Epidermal melanocyte (primary cell): ENCODE data around the gene ZDHHC22.

Source experiments
- DNase-seq: peaks from one replicate; pipeline ENCODE4 v3.0.0; 2011; ENCODE audit warnings: low spot score; ENCODE audit not compliant: insufficient read length

ZDHHC22 gene

DNA sequence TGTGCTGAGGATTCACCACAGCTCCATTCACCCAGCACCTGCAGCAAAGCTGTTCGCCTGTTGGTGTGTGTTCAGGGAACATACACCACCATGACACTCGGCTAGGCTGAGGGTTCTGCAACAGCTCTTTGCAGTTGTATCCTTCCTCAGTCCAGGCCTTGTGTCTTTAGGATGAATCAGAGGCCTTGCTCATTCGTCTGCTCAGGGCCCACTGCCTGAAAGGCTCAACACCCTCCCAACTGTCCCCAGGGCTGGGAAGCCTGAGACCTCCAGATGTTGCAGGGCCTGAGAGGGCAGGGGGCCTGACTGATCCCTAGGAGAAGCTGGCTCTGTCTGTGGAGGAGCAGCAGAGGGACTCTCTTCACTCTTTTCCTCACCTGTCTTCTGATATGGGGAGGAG, 11.2 kb downstream of the ZDHHC22 start:
- DNase-seq, result no peak

DNA sequence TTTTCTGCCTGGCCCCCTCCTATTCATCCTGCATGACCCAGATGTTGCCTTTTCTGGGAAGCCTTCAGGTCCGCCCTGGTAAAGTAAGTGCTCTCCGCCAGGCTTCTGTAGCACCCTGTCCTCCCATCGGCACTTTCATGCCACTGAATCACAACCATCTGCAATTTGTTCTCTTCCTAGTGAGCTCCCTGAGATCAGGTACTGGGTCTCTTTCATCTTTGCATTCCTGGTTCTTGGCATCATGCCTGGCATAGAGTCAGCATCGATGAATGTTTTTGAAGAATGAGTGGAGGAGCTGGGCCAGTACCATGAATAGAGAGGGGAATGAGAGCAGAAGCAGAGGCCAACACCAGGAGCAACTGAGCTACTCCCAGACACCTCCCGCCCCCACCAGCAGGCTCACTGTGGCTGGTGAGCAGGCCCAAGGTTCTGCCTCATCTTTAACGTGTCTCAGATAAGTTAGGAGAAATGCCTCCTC, 13.1 kb downstream of the ZDHHC22 start:
- no peak for DNase-seq

DNA sequence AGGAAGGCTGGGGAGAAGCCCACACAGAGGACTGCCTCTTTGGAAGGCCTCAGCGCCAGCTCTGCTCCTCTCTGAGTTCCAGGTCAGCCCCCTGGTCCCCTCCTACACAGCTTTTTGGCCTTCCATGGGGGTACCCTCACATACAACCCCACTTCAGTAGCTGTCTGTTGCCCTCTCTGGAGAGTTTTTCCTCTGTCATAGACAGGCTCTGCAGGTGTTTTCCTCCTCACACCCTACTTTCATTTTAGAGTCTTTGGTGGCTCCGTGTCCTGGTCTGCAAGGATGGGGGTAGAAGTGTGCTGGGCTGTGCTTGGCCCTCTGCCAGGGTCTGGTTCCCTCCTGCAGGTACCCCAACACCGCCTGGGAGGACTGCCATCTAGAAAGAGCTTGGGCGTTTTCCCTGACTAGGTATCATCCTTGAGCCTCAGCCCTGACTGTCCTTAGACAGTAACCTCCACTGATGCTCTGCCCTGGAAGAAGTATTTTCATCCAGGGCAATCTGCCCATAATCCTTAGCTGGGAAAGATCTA, 15.1 kb downstream of the ZDHHC22 start:
- DNase-seq, result no peak

DNA sequence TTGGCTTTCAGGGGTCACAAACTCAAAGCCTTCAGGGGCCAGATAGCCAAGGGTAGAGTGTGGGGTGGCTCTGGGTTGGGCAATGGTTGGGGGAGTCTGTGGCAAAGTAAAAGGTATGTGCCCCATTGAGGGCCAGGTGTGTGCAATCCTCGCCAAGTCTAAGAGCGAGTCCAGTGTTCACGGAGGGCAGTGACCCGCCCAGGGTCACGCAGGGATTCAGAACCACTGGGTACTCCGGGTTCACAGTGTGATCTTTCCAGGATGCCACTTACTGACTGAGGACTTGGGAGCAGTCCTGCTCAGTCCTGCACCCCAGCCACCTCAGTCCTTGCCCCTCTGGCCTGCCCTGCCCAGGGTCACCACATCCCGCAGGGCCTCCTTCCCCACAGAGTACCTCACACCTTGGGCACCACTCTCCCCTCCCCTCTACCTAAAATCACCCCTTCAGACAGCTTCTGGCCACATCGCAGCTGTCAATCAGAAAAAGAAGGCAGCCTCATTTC, 15.7 kb downstream of the ZDHHC22 start:
- DNase-seq, result no peak

DNA sequence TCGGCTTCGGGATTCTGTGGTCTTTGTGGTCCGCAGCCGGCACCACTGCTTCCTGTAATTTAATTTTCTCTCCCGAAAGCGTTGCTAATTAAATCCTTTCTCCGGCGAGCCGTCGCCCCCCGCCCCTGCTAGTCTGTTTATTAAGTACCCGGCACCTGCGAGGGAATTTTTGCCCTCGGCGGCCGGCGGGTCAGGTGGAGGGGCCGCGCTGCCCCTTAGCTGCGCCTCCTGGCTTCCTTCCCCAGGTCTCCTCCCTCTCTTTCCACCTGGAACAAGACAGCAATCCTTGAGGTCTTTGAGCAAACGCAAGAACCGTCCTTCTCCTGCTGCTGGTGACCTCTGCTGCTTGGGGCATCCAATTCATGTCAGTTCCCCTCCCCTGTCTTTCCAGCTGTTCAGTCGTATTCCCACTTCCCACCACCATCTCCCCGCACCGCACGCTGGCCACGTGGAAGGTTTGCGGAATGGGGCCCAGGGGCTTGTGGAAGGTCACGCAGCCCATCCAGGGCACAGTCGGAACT, 16.2 kb downstream of the ZDHHC22 start:
- no peak for DNase-seq

DNA sequence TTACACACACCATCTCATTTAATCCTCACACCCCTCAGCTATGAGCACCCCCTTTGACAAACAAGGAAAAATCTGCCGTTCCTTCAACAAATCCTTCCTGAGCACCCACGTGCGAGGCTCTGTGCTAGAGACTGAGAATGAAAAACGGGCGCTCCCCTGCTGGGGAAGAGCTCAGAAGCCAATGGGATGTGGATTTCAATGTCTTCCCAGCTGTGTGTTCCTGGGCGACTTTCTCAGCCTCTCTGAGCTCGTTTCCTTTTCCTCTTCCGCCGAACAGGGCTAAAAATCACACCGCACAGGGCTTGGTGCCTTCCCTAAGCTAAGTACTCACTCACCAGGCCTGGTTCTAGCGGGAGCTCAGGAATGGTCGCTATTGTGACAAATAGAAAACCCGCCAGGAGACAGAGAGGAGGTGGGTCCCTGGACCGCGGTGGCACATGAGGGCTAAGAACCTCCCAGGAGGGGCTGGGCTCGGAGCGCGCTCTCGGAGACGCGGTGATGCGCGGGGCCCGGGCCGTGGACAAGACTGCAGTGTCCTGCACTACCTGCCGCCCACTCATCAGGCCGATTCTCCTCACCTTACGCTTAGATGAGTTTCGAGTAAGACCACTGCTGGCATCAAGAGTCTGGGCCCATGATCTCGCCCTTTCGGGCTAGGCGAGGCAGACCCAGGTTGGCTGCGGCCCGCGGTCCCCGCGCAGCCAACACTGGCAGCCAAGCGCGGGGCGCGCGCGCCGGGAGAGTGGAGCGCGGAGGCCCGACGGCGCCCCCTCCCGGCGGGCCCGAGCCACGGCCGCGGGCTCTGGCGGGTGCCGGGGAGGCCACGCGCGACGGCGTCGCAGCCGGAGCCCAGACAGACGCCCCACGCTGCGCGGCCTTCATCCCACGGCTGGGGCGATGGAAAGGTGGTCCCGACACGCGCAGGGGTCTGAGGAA, 17.0 kb downstream of the ZDHHC22 start:
- DNase-seq, result no peak

DNA sequence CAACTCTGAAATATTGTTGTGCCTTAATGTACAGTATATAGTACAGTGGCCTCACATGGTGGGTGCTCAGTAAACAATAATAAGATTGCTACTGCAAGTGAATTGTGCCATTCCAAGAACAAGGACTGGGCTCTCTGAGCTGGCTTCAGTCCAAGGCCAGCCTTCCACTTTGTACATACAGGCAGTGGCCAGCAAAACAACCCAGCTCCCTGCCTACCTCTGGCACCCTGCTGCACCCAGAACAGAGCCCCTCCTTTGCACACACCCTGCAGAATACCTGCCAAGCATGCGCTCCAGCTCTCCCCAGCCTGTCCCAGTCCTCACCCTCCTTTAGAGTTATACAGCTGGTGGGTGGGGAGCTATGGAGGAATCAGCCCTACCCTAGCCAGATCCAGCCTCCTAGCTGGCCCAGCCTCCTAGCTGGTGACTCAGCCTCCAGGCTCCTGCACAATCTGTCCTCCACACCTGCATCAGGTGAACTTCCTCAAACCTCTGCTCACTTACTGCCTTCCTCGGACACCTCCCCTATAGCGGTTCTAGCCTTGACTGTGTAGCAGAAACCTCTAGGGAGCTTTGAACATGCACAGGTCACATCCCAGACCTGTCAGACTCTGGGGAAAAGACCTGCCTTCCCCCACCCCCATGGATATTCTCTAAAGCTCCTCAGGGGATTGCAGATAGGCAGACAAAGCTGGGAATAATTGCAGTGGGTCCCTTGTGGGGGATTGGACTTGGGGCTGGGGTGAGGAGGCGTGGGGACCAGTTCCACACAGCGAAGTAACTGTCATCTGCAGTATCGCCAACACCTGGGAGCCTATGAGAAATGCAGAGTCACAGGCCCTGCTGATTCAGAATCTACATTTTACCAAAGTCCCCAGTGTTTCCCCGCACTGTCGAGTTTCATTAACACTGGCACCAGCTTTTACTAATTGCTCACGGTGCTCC, 17.9 kb downstream of the ZDHHC22 start:
- no peak for DNase-seq

DNA sequence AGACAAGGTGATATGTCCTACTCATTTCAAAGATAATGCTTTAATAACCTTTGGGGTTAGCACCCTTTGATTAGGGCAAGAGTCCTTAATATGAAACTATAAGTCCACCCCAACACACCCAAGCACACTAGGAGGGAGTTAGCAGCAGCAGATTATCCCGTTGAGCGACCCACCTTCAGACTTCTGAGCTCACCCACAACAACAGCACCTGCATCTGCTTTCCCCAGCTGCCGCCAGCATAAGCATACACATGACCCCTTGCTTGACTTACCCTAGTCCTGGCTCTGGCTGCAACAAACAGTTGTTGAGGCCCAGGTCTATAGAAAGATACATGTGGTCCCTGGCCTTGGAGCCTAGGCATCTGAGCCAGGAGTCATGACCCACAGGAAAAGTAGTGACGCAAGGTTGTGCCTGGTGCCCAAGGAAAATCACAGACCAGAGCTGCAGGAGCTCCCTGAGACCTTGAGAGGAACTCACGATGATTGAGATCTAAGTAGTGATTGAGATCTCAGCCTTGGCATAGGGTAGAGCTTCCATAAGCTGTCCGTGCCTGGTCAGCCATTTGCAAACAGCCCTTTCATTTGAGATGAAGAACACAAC, 19.0 kb downstream of the ZDHHC22 start:
- DNase-seq, result no peak

DNA sequence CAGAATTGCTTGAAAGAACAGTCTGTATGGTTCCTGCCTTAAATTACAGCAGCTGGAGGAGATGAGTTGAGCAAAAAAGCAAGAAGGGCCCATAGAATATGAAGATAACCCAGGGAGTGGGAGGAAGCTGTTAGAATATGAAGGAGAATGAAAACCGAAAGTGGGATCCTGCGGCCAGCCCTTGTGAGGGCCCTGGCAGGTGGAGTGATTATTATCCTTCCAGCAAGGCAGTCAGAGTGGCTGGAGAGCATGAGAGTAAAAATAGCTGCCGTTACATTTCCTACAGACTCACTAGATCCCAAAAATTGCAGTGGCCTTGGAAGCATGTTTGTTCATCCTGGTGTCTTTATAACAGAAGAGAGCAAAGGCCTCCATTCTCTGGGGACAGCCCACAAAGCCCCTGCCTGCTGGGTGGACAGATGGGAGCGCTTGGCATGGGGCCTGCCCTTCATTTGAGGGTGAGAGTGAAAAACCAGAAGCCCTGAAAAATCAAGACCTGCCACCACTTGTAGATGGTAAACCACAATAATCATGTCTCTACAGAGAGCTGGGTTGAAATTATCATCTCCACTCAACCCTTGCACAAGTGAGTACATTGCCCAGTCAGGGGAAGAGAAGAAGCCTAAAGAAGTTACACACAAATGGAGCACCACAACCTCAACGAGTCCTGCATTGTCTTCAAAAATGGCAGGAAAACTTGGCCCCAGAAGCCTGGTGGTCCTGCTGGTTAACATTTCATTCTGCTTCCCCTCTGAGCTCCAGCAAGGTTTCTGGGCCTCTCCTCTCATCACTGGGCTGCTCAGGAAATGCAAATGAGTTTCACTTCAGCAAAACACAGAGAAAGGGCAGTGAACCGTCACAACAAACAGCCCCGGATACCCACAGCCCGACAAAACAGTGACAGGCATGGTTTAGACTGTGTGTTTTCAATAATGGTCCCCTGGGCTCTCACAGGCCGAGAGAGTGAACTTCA, 20.5 kb downstream of the ZDHHC22 start:
- no peak for DNase-seq

DNA sequence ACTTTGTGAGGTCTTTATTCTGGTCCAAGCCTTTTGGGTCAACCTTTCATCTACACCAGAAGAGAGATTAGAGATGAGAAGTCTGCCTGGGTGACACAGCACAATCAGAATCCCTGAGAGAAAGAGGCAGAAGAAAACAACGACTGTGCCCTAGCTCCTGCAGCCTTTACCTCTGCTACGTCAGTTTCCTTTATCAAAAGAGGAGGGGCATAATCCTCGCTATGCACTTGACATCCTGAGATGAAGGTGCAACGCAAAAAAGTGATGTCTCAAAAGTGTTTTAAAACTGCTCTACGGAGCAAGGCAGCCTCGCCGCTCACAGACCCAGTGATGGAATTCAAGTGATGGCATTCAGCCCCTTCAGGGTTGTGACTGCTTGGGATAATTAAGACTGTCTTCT, 21.7 kb downstream of the ZDHHC22 start:
- no peak for DNase-seq

DNA sequence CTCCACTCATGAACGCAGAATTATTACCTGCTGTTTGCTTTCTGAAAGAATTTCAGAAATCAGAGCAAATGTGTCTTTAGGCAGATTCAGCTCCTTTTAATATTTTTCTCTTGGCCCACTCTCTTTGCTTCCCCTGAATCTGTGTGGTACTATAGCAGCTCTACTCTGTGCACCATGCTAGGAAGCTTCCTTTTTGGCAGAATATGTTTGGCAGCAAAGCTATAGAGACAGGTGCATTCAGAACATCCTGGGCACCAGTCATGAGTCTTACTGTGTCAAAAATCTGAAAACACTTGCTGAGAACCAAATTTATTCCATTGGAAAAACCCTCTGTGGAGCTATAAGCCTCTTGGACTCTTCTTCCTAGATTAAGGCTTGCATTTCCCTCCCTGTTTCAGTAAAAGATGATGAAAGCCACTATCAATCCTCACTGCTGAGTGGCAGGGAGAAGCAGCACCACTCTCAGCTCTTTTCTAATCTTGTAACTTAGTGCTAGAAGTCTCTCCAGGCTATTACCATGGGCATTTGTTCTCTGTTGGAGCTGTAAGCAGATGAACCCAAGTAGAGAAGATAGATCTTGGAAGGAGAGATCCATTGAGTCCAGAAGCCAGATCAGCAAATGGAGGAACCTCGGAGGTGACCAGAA, 25.3 kb downstream of the ZDHHC22 start:
- DNase-seq, result no peak

DNA sequence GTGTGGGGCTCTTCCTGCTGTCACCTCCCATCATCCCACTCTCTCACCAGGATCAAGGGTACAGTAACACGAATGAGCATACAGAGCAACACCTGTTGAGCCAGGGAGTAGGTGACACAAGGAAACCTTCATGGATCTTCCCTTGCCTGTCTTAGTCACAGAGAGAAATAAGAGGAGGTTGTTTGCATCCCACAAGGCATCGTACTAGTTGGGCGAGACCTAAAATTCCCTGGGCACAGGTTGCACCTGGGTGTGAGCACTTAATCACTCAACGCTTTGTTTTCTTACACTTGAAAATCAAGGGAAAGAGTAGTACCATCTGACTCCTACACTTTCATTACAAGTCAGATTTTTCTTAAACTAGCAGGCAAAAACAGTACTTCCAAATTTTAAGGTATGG, 27.0 kb downstream of the ZDHHC22 start:
- DNase-seq, result no peak

DNA sequence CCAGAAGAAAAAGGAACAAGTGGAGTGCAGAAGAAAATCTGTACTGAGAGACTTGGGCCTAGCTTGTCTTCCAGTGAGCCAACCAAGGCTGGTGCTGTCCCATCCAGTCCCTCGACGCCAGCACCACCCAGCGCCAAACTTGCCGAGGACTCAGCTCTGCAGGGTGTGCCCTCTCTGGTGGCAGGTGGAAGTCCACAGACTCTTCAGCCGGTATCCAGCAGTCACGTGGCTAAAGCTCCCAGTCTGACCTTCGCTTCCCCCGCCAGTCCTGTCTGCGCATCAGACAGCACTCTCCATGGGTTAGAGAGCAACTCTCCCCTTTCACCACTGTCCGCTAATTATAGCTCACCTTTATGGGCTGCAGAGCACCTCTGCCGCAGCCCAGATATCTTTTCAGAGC, 27.9 kb downstream of the ZDHHC22 start:
- DNase-seq, result no peak

DNA sequence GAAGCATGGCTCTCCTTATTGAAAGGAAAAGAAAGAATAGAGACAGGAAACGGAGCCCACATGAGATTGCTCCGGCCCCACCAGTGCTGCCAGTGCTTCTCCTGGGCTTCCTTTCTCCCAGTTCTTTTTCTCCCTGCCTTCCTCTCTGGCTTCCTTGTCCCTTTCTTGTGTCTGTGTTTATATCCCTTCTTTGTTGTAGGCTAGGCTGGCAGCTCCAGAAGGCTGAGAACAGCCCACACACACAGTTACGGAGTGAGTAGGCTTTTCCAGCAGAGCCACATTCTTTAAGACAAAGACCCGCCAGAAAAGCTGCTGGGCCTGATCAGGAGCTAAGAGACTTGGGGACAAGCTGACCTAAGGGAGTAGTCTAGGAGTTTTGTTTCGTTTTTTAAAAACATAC, 30.6 kb downstream of the ZDHHC22 start:
- no peak for DNase-seq

DNA sequence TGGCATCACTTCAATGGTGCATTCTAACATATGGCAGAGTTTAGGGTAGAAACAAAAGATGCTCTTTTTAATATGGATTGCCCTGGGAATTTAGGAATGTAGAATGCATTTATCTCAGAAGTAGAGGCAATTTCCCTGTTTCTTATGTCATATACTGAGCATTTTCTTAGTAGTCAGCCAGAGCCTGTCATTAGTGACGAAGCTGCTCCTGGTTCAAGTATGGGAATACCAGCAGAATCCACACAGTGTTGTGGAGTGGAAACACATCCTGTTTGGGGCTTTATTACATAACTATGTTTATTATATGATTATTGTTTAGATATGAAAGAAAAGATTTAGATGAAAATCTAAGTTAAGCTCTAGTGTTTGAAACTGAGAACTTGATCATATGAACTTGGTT, 31.3 kb downstream of the ZDHHC22 start:
- no peak for DNase-seq

DNA sequence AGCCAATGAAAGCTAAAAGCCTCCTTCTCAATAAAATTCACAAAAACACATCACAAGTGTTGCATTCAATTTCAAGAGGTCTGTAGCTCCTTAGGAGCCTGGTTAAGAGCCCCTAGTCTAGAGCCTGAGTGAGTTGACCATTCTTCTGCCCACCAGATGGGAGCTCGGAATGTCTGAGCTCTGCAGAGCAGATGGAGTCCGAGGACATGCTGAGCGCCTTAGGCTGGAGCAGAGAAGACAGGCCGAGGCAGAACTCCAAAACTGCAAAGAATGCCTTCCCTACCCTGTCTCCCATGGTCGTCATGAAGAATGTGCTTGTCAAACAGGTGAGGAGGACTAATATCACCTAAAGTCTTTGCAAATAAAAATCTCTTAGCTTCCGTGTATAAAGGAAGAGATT, 31.9 kb downstream of the ZDHHC22 start:
- no peak for DNase-seq

DNA sequence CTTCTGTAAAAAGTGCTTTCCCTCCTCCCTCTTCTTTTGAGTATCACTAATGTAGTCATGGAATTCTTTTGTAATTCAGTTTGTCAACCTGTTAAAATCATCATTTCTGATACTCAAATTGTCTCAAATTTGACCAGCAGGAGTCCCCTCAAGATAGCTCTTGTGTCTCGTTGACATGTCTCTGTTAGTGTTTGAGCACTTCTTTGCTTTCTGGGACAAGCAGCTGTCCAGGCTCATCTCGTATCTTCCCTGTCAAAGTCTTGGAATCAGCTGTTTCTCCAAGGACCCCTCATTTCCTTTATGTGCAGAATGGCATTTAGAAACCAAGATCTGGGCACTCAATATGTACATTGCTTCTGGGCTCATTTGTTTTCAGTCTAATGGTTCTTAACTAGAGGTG, 32.8 kb downstream of the ZDHHC22 start:
- DNase-seq, result no peak

DNA sequence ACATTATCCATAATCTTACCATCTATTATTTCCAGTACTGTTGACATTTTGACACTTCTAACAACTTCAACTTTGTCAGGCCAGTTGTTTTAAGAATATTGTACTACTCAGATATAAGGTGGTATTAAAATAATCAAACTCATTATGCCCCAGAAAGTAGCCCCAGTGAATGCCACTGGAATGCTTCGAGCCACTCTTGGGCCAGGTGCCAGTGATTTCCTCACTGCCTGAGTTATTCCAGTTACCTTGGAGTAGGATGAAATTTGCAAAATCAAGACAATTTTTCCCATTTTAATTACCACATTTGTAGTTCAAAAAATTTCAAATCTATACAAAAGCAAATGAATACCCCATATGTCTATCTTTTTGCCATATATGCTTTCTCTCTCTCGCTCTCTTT, 34.4 kb downstream of the ZDHHC22 start:
- DNase-seq, result no peak

DNA sequence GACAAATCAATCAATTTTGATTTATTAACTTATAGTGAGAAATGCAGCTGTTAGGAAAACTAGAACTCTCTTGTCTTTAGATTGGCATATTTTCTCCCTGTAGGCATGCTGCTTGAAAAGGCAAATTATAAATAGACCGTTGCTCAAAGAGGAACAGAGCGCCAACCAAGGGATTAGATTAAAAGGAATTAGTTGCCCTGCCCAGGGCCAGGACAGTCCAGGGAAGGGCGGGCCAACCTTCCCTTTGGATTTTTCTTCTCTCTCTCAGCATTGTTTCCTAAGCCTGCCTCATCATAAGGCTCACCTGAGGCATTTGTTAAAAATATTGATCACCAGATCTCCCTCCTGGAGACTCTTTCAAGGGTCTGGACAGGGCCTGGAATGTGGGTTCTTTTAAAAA, 34.9 kb downstream of the ZDHHC22 start:
- DNase-seq, result no peak
